HepG2 (cell line): ENCODE measurements around the gene MOBP. TPM values are rescaled to one million over a fixed set of nuclear protein-coding genes. Genes with fewer than 3 reads are reported as not detected.

ENCODE experiments used
- ATAC-seq: fragments of 200-7000 bp; cut with Tn5 transposase; 3 replicates; pipeline ENCODE4 v1.9.1; 2020; ENCODE audit warnings: mild to moderate bottlenecking, moderate library complexity
- BruUV-seq: library from RNA; stranded (reverse); fragments of 400-500 nt; replicated peaks from 2 replicates; lab custom pipeline; 2021; lab: Mats Ljungman, UMichigan
- CTCF ChIA-PET: fragments of 300-600 bp; formaldehyde crosslinking; extraction: SDS; loops from one replicate; lab custom pipeline; 2021; ENCODE audit warnings: low total read pairs, inconsistent platforms, low intra/inter-chr PET ratio; lab: Yijun Ruan, JAX
- POLR2A ChIA-PET: fragments of 350-600 bp; sonication (Branson Sonifier 250); formaldehyde crosslinking; loops from one replicate; lab custom pipeline; 2020; ENCODE audit warnings: antibody characterized with exemption, inconsistent platforms; lab: Yijun Ruan, JAX
- DNase-seq: peaks from one replicate; pipeline ENCODE4 v3.0.0-alpha.2; 2015; ENCODE audit warnings: low spot score
- FAIRE-seq: peaks from 3 replicates; lab custom pipeline; 2011; peaks lifted over from hg19 to GRCh38; lab: Jason Lieb, UNC
- H2AFZ ChIP-seq: one replicate; pipeline ENCODE4 v1.6.1; 2011; ENCODE audit warnings: low read length, inconsistent platforms
- H3K27ac ChIP-seq: fragments of 300-600 bp; 3 replicates; pipeline ENCODE4 v1.8.0; 2011; ENCODE audit warnings: mixed run types, mild to moderate bottlenecking, mixed read lengths, low read length, inconsistent platforms; ENCODE audit not compliant: insufficient read depth; ENCODE audit errors: extremely low read length
- H3K27me3 ChIP-seq, 2 experiments: fragments of 200-600 bp in 1 of 2; 2 replicates in 1 of 2; 3 replicates in 1 of 2; pipeline versions ENCODE4 v1.6.0 to v1.8.0; 2011; ENCODE audit warnings: low read length in 2 of 2, mild to moderate bottlenecking in 2 of 2, moderate library complexity in 2 of 2, inconsistent platforms in 1 of 2; ENCODE audit not compliant: insufficient read depth in 2 of 2, control insufficient read depth in 1 of 2
- H3K36me3 ChIP-seq, 2 experiments: fragments of 200-600 bp in 1 of 2; replicated peaks in 1 of 2; 2 replicates in 1 of 2; 3 replicates in 1 of 2; pipeline versions ENCODE4 v1.5.1 to v1.8.0; 2011; ENCODE audit warnings: low read length in 2 of 2, inconsistent platforms in 1 of 2; ENCODE audit not compliant: insufficient read depth in 2 of 2, control insufficient read depth in 1 of 2
- H3K4me1 ChIP-seq: 2 replicates; pipeline ENCODE4 v1.5.1; 2012; ENCODE audit warnings: low read length, inconsistent platforms; ENCODE audit not compliant: insufficient read depth
- H3K4me2 ChIP-seq: 2 replicates; pipeline ENCODE4 v1.6.0; 2011; ENCODE audit warnings: low read depth, low read length, inconsistent platforms
- H3K4me3 ChIP-seq, 3 experiments: fragments of 200-600 bp in 1 of 3; sonication (generic), shearing (Covaris generic) in 1 of 3; replicated peaks in 1 of 3; 2 replicates each; pipeline ENCODE4 v1.5.1; 2011 to 2016; ENCODE audit warnings: low read length in 3 of 3, inconsistent platforms in 2 of 3, low read depth in 2 of 3, mild to moderate bottlenecking in 2 of 3, control low read depth in 1 of 3, mixed read lengths in 1 of 3; ENCODE audit not compliant: insufficient read depth in 1 of 3
- H3K79me2 ChIP-seq: one replicate; pipeline ENCODE4 v1.6.1; 2011; ENCODE audit warnings: low read length, inconsistent platforms; ENCODE audit not compliant: insufficient read depth
- H3K9ac ChIP-seq: 2 replicates; pipeline ENCODE4 v1.6.0; 2011; ENCODE audit warnings: mild to moderate bottlenecking, low read depth, low read length, inconsistent platforms; ENCODE audit not compliant: insufficient read depth
- H3K9me3 ChIP-seq: 2 replicates; pipeline ENCODE4 v1.5.1; 2012; ENCODE audit warnings: mild to moderate bottlenecking, low read length
- H4K20me1 ChIP-seq: 2 replicates; pipeline ENCODE4 v1.6.0; 2011; ENCODE audit warnings: inconsistent platforms, mild to moderate bottlenecking, low read length, moderate library complexity; ENCODE audit not compliant: insufficient read depth
- CREB1 ChIP-seq, 2 experiments: fragments of 450-650 bp in 1 of 2; IDR thresholded peaks; 2 replicates each; pipeline ENCODE4 v1.6.1; 2016 to 2017; ENCODE audit warnings: control low read depth in 1 of 2, mild to moderate bottlenecking in 1 of 2, missing compliant biosample characterization in 1 of 2, missing genetic modification characterization in 1 of 2
- JUND ChIP-seq: sonication (generic); formaldehyde crosslinking; IDR thresholded peaks from 2 replicates; pipeline ENCODE4 v1.8.0; 2022; ENCODE audit warnings: mild to moderate bottlenecking, missing genetic modification reagents
- MAFF ChIP-seq: IDR thresholded peaks from 2 replicates; pipeline ENCODE4 v1.6.1; 2011; ENCODE audit warnings: low read depth, low read length, improper control_type of control experiment
- MAFK ChIP-seq, 2 experiments: IDR thresholded peaks in 1 of 2; conservative IDR thresholded peaks in 1 of 2; 2 replicates each; pipeline ENCODE4 v1.6.1; 2011; ENCODE audit warnings: improper control_type of control experiment in 2 of 2, low read length in 2 of 2
- TEAD3 ChIP-seq: optimal IDR thresholded peaks from 2 replicates; pipeline ENCODE3; 2016; ENCODE audit warnings: borderline replicate concordance
- ZBTB14 ChIP-seq: sonication (generic); formaldehyde crosslinking; IDR thresholded peaks from 2 replicates; pipeline ENCODE4 v1.4.0; 2020; ENCODE audit warnings: missing genetic modification reagents
- ZNF879 ChIP-seq: sonication (generic); formaldehyde crosslinking; IDR thresholded peaks from 2 replicates; pipeline ENCODE4 v1.8.1; 2023; ENCODE audit warnings: missing genetic modification reagents
- WGBS: methylation state at CpG from one replicate; pipeline ENCODE4 v1.1.6; 2017; ENCODE audit warnings: low lambda C conversion rate; 5-methylcytosine and 5-hydroxymethylcytosine counted together
- in situ Hi-C: cut with HindIII; loops from 2 replicates; pipeline ENCODE4 v1.10.0; 2017; ENCODE audit warnings: low pct_unique_long_range_greater_than_20kb; ENCODE audit not compliant: extremely low pct_ligation_motif_present
- intact Hi-C: fragments of 100-400 bp; cut with micrococcal nuclease; formaldehyde crosslinking; loops from one replicate; pipeline ENCODE4 v1.10.0; 2022; ENCODE audit not compliant: unreplicated experiment
- polyA plus RNA-seq, 8 experiments: library from polyadenylated mRNA; depleted of rRNA in 3 of 8; stranded (reverse) in 7 of 8; unstranded in 1 of 8; fragments of >200 nt; fragmentation: Illumina TruSeq in 4 of 8; extraction: Trizol in 4 of 8; gene quantifications; 2 replicates each; pipeline versions ENCODE4 v1.2.1 to v1.2.3, GENCODE V29; 2011 to 2016; ENCODE audit warnings: low read depth in 4 of 8, missing spikeins in 1 of 8, mixed read lengths in 1 of 8; ENCODE audit not compliant: insufficient read depth in 1 of 8
- total RNA-seq, 5 experiments: library from RNA; depleted of rRNA; stranded (reverse); fragments of >200 nt; fragmentation: Illumina TruSeq; extraction: Trizol; gene quantifications; 2 replicates each; pipeline ENCODE4 v1.2.3, GENCODE V29; 2016; ENCODE audit warnings: low read depth in 1 of 5

MOBP gene
- total and polyA plus RNA-seq, 2 of the 13 experiments (the other 11 are each of a cell fraction or from before 2014, with no cell fraction given): not detected

- Histone ChIP-seq H3K4me2 (no peak overlapping the region), H3K4me1 (no peaks in the 10 kb centered on the region), H3K27ac (no peak overlapping the region), H3K36me3 (no peaks in the 10 kb centered on the region), H4K20me1 (no peaks in the 10 kb centered on the region), H3K4me3 (no peak overlapping the region), H3K79me2 (no peaks in the 10 kb centered on the region), H3K9me3 (no peaks in the 10 kb centered on the region), H3K9ac (no peak overlapping the region), H3K27me3 (peaks cover 1 to 7% of the 10 kb centered on the region in 2 experiments; a peak in 2 of 5 replicates), H2AFZ (no peak overlapping the region)
- 6% methylated on average over 7 of the region's 7 CpGs for WGBS
- BruUV-seq: no TSS peak
- TF ChIP-seq MAFF (peak; percentile 46; the same call in 1 of the 2 replicates), JUND (CRISPR knock-in tag) (no peak), MAFK (conservative IDR thresholded peaks at IDR 0.05 in 1 of 2, IDR thresholded peaks at IDR 0.05 in 1 of 2; ENCODE audit: low read length in 2 of 2) (peak; percentile 41 to 66), ZBTB14 (CRISPR knock-in tag) (no peak)
- DNase-seq (no peak), FAIRE-seq (no peak), ATAC-seq (no peak)
- intact Hi-C loops: no loop called here
- CTCF ChIA-PET: no interaction called here
- in situ Hi-C loops: no loop called here
- POLR2A ChIA-PET: no interaction called here
These were observed 12.4 kb downstream of the MOBP start for GRCh38 chr3:39479701-39480414.

GRCh38 chr3:39485547-39485946 lies 18.1 kb downstream of the MOBP start:
- ATAC-seq (no peak), FAIRE-seq (no peak), DNase-seq (no peak)
- Histone ChIP-seq H3K9ac (no peak overlapping the region), H2AFZ (no peak overlapping the region), H3K9me3 (no peaks in the 10 kb centered on the region), H3K27ac (no peak overlapping the region), H3K4me3 (no peak overlapping the region), H3K4me2 (no peak overlapping the region), H4K20me1 (no peaks in the 10 kb centered on the region), H3K4me1 (no peaks in the 10 kb centered on the region), H3K79me2 (no peaks in the 10 kb centered on the region), H3K36me3 (no peaks in the 10 kb centered on the region), H3K27me3 (peaks cover 1 to 7% of the 10 kb centered on the region in 2 experiments; a peak in 2 of 5 replicates)
- intact Hi-C loops: no loop called here
- TF ChIP-seq CREB1 (IDR thresholded peaks at IDR 0.05) (peak; percentile 62), CREB1 (CRISPR knock-in tag; IDR thresholded peaks at IDR 0.05) (no peak), ZNF879 (CRISPR knock-in tag) (no peak), TEAD3 (no peak)
- in situ Hi-C loops: no loop called here
- BruUV-seq: no TSS peak
- POLR2A ChIA-PET: no interaction called here
- CTCF ChIA-PET: no interaction called here
- 43% methylated on average over 7 of the region's 8 CpGs for WGBS
